Globus pallidus (tissue), 1 donor: Measurements from ENCODE around the gene CFAP126.
"Not testable (repeated sequence)": the region's sequence is repeated elsewhere in the genome, so short reads cannot be mapped to it uniquely, and the experiment has no call there.

Experiments used
- DNase-seq: peaks from one replicate; pipeline ENCODE4 v3.0.0-alpha.2; 2015; ENCODE audit warnings: low spot score

The CFAP126 gene, protein sequence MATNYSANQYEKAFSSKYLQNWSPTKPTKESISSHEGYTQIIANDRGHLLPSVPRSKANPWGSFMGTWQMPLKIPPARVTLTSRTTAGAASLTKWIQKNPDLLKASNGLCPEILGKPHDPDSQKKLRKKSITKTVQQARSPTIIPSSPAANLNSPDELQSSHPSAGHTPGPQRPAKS

GRCh38 chr1:161367684-161368400, at the start of gene CFAP126:
Gene CFAP126 (minus strand): TSS chr1:161367876. CDS start chr1:161367868, 8 bp downstream.
- DNase-seq = peak; percentile 81

DNA sequence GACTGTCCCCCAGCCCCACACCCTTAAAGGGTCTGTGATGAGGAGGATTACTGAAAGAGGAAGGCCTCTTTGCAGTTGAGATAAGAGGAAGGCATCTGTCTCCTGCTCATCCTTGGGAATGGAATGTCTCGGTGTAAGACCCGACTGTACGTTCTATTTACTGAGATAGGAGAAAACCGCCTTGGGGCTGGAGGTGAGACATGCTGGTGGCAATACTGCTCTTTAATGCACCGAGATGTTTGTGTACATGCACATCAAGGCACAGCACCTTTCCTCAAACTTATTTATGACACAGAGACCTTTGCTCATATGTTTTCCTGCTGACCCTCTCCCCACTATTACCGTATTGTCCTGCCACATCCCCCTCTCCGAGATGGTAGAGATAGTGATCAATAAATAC, 45.4 kb upstream of the CFAP126 start:
- DNase-seq = not testable (repeated sequence)

- not testable (repeated sequence) for DNase-seq
These were observed 42.9 kb upstream of the CFAP126 start for GRCh38 chr1:161410636-161410970.

DNA sequence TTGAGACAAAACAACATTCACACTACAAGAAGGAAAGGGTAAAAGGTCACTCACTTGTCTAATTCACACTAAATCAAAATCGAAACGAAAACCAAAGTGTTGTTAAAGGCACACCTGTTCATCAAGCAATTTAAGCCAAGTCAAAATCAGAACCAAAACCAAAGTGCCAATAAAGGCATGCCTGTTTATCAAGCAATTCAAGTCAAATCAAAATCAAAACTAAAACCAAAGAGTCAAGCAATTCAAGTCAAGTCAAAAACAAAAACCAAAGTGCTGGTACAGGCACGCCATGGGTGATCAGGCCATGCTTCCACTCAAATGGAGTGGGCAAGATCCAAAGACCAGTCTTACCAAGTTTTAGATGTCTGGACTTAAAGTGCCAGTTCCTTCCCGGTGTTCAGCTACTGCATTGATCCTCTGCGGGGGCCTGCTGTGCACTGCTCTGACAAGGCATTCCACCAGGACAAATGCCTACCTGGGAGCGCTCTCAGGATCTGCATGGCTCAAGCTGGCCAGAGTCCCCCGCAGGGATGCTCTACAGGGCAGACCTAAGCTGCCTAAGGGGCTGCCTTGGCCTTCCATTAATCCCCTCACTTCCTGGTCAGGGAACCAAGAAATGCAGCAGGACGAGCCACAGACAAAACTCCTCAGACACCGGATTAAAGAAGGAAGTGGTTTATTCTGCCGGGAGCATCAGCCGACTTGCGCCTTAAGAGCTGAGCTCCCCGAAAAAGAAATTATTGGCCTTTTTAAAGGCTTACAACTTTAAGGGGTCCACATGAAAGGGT, 42.4 kb upstream of the CFAP126 start:
- DNase-seq = not testable (repeated sequence)

- DNase-seq = no peak
These were observed 40.9 kb upstream of the CFAP126 start for GRCh38 chr1:161408429-161409052.

GRCh38 chr1:161407451-161407985, 39.8 kb upstream of the CFAP126 start:
- no peak for DNase-seq

- not testable (repeated sequence) for DNase-seq
These were observed 38.9 kb upstream of the CFAP126 start for GRCh38 chr1:161406551-161406950.

- DNase-seq = no peak
These were observed 36.4 kb upstream of the CFAP126 start for GRCh38 chr1:161404051-161404597.

- DNase-seq = no peak
These were observed 34.8 kb upstream of the CFAP126 start for GRCh38 chr1:161402446-161402845.

DNA sequence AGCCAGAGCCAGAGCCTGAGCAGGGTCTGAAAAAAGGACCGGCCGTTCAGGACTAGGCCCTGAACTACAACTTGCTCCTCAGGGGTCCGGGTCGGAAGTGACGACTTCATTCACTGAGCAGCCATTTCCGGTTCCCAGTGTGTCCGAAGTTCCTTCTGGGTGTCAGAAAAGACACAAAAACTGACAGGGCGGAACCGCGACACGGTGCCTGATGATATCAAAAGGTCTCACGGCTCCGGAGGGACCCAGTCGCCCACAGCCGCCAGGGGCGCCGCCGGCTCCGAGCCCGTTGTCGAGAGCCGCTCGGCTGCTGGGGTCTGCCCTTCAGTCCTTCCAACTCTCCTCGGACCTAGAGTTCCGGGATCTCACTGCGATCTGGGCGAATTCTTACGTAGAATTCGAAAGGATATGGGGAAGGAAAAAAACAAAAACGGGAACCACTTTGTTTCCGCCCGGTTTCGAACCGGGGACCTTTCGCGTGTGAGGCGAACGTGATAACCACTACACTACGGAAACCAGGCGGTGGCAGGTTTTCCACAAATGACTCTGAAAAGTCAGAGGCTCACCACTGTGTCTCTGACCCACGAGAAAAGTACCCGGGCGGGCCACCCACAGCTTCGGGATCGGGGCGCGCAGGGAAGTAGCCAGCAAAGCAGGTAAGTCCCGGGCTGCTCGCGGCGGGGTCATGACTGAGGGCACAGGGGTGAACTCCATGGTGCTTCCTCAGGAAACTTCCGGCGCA, 31.8 kb upstream of the CFAP126 start:
- peak; percentile 91 for DNase-seq

GRCh38 chr1:161398900-161399256, 31.2 kb upstream of the CFAP126 start:
- no peak for DNase-seq

DNA sequence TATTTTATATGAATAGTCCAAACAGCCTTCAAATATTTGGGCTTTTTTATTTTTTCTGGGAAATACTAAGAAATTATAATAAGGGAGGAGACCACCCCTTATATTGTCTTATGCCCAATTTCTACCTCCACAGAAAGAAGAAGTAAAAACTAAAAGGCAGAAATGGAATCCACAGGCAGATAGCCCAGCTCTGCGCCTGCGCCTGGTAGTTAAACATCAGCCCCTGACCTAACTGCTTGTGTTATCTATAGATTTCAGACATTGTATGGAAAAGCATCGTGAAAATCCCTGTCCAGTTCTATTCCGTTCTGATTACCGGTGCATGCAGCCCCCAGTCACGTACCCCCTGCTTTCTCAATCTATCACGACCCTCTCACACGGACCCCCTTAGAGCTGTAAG, 29.4 kb upstream of the CFAP126 start:
- DNase-seq = not testable (repeated sequence)

DNA sequence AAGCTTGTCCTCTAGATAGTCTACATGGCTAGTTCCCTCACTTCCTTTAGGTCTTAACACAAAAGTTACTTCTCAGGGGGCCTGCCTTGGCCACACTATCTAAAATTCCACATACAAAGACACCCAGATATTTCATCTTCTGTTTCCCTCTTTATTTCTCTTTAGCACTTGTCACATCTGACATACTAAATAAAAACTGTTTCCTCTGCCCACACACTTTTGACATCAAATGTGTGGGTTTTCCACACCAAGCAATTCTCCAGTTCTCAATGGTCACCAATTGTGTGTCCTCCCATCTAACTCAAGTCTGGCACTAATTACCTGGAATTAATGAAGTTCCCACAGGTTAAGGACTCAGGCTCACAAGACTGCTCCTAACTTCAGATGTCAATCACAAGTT, 25.5 kb upstream of the CFAP126 start:
- DNase-seq = no peak

GRCh38 chr1:161391611-161392010, 23.9 kb upstream of the CFAP126 start:
- no peak for DNase-seq

DNA sequence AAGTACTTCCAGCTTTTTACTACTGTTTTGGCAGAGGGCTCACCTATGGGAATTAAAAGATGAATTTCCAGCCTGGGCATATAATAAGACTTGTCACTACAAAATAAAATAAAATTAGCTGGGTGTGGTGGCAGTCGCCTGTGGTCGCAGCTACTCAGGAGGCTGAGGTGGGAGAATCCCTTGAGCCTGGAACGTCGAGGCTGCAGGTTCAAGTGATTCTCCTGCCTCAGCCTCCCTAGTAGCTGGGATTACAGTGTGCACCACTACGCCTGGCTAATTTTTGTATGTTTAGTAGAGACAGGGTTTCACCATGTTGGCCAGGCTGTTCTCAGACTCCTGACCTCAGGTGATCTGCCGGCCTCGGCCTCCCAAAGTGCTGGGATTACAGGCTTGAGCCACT, 23.5 kb upstream of the CFAP126 start:
- not testable (repeated sequence) for DNase-seq

- no peak for DNase-seq
These were observed 22.8 kb upstream of the CFAP126 start for GRCh38 chr1:161390559-161390858.

- DNase-seq = peak; percentile 96
These were observed 22.2 kb upstream of the CFAP126 start for GRCh38 chr1:161389691-161390558.

GRCh38 chr1:161389158-161389557, 21.5 kb upstream of the CFAP126 start:
- not testable (repeated sequence) for DNase-seq

DNA sequence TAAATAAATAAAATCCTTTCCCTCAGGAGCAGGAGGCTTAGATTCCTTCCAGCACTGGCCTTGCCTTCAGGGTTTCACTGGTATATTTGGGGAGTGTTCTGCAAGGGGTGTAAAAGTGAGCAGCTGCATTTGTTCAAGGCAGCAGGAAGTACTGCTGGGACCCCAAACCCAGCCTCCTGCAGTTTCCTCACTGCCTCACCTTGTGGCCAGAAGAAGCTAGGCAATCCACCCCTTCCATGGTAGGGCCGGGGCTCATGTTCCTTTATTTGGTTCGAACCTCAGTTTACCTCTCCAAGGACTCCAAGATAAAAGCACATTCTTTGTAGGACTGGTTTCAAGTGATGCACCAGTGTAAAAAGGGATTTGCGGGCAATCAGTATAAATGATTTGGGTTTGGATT, 21.0 kb upstream of the CFAP126 start:
- DNase-seq = no peak

GRCh38 chr1:161382214-161383019, 14.7 kb upstream of the CFAP126 start:
- DNase-seq = peak; percentile 66
